ENCODE measurements around the gene GCNA.

GCNA gene, protein sequence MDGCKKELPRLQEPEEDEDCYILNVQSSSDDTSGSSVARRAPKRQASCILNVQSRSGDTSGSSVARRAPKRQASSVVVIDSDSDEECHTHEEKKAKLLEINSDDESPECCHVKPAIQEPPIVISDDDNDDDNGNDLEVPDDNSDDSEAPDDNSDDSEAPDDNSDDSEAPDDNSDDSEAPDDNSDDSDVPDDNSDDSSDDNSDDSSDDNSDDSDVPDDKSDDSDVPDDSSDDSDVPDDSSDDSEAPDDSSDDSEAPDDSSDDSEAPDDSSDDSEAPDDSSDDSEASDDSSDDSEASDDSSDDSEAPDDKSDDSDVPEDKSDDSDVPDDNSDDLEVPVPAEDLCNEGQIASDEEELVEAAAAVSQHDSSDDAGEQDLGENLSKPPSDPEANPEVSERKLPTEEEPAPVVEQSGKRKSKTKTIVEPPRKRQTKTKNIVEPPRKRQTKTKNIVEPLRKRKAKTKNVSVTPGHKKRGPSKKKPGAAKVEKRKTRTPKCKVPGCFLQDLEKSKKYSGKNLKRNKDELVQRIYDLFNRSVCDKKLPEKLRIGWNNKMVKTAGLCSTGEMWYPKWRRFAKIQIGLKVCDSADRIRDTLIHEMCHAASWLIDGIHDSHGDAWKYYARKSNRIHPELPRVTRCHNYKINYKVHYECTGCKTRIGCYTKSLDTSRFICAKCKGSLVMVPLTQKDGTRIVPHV

DNA sequence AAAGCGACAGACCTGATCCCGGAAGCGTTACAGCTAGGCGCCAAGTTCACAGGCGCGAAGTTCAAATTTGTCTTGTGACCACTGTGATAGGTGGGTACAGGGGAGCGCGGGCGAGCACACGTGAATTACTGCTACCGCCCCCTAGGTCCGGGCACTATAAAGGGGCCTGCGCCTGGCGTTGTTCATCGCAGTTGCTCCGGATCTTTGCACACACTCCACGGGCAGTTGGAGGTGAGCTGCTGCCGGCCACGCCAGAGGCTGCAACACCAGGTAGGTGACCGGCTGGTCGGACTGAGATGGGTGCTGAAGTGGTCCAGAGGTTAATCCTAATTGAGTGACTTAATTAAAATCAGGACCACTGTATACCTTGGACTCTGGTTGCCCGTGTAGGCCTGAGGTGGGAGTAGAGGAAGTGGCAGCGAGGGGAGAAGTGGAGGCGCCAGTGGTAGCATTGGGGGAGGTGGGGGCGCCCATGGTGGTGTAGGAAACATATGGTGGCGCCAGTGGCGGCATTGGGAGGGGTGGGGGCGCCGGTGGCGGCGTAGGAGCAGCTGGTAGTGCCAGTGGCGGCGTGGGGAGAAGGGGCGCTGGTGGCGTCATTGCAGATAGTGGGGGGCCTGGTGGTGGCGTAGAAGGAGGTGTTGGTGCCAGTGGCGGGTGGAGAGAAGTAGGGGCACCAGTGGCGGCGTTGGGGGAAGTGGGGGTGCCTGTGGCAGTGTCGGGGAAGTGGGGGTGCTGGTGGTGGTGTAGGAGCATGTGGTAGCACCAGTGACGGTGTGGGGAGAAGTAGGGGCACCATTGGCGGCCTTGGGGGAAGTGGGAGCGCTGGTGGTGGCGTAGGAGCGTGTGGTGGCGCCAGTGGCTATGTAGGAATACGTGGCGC is at the start of gene GCNA:
TSS of gene GCNA (plus strand) at position 185 of the 883 bp plus-strand sequence. CDS start 2,385 bp downstream, outside the sequence.
- no peak for DNase-seq

DNA sequence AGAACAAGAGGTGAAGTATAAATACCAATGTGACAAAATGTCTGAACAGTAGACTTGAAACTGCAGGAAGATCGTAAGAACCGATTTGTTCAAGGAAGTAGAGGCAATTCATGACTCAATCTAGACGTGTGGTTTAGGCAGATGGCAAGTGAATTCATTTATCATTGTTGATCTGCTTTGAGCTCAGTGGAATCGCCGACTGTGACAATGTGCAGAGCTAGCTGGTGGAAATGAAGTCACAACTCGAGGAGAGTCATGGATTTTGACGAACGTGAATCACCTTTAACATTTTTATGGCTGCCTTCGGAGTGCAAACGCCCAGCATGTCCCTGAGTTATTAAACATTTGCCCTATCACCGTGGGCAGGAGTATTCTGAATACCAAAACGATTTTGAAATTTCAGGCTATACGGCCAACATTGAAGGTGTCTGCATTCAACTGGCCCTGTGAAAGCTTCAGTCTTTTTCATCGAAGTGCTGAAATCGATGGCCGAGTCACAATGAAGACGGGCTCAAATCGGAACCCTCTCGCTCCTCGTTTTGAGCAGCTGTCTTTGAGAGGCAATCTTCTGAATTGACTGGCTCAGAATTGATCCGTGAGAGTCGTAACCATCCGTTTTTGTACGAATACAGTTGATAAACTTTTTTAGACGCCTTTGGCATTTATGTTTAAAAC is 46.0 kb upstream of the GCNA start:
- no peak for DNase-seq

GRCh38 chrX:71532753-71533425 is 45.3 kb upstream of the GCNA start, which contains the start of gene OGT:
OGT (plus strand) TSS chrX:71533104; CDS start chrX:71533300, 196 bp downstream.
- DNase-seq = peak; percentile 82 to 88

DNA sequence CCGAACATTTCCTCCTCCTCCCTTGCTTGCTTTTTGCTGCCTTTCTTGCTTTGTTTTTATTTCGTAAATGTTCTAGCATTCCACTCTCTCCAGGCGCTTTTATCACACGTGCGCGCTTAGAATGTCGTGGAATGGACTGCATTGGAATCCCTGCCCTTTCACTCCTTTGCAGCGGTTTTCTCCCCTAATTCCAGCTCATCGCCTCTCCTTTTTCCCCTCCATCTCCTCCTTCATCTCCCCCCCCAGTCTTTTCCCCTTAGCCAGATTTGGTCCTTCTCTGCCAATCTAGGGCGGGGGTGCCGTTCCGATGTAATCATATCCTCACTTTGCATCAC is 44.8 kb upstream of the GCNA start:
- DNase-seq = no peak

DNA sequence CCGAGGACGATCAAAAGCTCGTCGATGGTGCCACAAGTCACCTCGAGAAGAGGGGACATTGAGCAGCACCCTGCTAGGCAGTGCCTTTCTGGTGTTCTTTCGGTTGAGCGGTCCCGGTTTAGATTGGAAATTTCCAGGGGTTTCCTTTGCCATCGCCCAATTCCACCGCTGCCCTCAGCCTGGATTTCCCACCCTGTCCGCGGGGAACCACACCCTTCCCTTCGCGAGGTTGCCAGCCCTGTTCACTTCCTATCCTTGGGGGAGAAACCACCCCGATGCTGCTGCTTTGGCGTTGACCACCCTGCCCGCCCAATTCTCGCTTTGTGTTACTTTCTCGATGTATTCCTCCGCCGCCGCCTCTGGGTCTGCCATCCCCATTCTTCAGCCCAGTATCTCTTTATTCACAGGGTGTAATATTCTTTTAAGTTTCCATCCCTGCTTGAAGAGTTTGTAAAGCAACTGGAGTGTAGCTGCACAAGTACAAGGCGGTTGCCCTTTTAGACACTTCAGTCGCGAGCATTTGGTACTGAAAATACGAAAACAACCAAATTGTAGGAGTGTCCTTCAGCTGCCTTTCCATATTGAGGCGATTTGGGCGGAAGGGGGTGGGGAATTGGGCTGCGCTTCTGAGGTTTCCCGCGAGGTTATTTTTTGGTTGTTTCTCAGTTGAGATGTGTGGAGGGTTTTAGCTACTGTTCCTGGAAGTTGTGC is 44.2 kb upstream of the GCNA start:
- DNase-seq = peak; percentile 37 to 41

DNA sequence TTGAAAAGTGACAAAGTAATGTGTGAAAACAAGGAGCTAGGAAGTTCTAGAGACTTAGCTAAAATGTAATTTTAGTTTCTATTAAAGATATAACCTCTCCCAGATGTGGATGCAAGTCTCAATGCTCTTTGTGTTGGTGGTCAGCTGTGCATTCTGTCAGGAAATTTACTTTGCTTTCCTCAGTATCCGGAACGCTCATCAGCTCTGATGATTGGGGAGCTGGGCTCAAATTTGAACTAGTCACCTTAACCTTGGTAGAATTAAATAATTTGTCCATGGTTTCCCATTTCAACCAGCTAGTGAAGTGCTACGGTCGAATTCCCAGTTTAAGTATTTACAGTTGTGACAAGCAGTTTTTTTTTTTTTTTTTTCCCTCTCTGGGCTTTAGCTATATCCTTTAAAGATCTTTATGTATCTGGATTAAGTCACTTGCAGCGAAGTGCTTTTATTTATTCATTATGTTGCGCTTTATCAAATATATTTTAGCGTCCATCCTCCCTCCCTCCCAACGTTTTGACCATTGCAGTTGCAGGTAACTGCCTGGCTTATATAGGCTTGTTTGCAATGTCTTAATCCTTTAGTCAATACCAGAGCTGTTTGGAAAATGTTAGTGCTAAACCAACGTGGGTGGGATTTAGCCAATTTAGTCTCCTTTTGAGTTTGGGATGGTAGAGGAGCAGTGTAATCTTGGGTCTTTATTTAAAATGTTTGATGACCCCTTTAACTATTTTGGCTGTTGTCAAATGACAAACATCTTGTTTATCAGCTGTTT is 43.3 kb upstream of the GCNA start:
- no peak for DNase-seq

DNA sequence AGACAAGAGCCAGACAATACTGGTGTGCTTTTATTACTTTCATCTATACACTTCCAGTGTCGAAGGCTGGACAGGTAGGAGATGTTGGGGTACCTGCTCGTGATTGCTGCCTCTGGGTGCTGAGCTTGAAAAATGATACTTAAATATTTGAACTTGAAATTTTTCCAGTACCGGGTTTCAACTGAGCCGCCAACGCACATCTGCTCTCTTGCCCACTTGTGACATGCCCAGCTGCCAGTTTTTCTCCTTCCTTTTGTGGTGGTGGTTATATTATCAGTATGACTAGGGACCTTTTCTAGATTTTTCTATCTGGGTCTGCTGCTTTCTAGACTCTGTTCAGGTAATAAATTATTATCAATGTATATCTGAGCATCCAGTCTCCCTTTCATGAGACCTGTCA is 42.0 kb upstream of the GCNA start:
- DNase-seq = no peak

- no peak for DNase-seq
Observed at GRCh38 chrX:71537743-71538142, 40.5 kb upstream of the GCNA start.

DNA sequence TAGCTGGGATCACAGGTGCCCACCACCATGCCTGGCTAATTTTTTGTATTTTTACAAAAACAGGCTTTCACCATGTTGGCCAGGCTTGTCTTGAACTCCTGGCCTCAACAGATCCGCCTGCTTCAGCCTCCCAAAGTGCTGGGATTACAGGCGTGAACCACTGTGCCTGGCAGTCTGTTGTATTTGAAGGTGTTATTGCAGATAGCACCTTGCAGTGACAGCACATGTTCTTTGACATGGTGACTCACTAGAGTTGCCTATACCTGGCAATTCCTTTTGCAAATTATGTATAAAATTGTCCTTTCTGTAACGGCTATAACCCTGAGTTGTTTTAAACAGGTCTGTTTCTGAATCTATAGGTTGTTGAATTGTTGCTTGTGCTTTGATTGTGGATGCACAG is 37.4 kb upstream of the GCNA start:
- no peak for DNase-seq

DNA sequence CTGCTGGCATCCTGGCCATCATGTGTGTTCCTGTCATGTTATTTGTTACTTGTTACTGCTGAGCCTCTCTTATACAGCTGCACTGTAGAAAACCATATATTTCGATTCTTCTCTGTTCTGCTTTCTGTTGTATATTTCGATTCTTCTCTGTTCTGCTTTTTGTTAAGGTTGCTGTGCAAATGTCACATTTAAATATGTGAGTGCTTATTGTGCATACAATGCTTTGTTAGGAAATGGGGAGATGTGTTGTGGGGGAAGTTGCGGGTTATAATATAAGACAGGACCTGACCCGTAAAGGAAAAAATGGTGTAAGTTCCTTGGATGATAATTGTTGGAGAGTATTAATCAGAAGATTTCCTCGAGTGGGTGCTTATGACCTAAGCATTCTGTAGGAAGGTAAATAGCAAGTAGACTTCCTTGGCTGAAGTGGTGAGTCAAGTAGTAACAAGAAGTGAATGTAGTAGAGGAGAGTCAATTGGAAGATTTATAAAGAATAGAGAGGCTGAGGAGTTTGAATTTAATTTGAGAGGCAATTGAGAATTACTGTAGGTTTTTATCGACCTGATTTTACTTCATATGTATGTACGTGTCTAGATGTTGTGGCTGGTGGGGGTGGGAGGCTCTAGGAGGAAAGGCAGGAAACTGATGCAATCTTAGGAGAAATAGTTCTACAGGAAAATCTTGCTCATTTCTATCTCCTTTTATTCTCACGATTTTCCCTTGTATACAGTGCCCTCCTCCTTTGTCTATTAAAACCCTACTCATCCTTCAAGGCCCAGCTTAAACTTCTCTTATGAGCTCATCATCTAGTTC is 36.8 kb upstream of the GCNA start:
- DNase-seq = no peak

DNA sequence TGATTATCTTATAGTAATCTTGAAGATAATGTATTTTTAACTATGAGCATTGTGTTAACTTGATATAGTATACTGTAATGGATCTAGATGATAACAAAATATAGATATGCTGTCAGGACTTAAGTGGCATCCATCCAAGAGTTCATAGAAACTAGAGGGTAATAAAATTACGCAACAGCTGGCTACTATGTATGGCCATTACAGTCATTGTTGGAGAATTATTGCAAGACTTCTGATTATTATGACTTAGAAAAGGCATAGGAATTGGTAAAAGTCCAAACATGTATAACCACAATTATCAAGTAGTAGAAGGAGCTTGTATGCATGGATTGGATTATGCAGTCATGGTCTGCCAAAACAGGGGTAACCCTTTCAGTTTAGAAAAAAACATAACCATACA is 35.8 kb upstream of the GCNA start:
- DNase-seq = no peak

GRCh38 chrX:71542825-71543224 is 35.4 kb upstream of the GCNA start:
- no peak for DNase-seq

GRCh38 chrX:71543316-71543715 is 34.9 kb upstream of the GCNA start:
- DNase-seq = no peak

DNA sequence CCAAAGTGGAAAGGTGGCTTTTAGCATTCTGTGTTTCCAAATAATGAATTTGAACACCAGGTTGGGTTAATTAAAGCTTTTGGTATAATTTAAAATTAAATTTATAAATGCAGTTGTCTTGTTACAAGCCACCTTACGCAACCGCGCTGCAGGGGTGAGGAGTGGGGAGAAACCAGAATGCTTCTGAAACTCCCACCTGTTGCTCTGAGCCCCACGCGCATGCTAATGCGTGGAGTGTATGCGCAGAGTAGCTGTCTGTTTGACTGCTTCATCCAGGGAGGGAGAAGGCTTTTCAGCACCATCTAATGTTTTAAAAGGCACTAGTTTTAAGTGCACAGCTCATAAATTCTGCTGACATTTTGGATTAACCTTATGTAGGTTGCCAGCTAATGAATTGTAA is 32.9 kb upstream of the GCNA start:
- no peak for DNase-seq

GRCh38 chrX:71546879-71547278 is 31.4 kb upstream of the GCNA start:
- DNase-seq = no peak

- no peak for DNase-seq
Observed at GRCh38 chrX:71547339-71547738, 30.9 kb upstream of the GCNA start.

GRCh38 chrX:71549986-71550385 is 28.3 kb upstream of the GCNA start:
- DNase-seq = no peak

- no peak for DNase-seq
Observed at GRCh38 chrX:71550578-71550977, 27.7 kb upstream of the GCNA start.

DNA sequence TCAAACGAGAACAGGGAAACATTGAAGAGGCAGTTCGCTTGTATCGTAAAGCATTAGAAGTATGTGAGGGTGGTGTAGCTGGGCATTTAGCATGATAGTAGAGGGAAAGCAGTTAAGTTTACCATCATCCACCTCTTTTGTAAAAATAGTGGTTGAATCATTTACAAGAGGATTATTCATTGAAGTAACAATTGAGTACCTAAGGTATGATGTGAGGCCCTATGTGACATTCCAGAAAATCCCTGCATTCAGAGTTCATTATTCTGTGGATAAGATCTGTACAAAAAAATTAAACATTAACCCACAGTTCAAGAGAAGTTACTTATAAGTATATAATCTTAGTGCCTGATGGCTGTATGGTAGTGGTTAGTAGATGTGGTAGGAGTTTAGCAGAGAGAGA is 22.2 kb upstream of the GCNA start:
- DNase-seq = no peak

DNA sequence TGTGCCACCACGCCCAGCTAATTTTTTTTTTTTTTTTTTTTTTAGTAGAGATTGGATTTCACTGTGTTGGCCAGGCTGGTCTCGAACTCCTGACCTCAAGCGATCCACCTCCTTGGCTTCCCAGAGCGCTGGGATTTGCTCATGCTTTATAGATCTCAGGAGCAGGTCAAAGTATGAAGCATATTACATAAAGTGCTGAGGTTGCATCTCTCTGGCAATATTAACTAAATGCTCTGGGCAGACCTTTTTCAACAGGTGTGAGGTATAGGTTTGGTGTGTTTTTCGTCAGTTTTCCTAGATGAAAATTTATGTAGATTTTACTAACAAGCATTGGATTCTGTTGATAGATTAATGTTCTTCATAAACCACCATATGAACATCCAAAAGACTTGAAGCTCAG is 19.3 kb upstream of the GCNA start:
- no peak for DNase-seq

Measured in hippocampal formation (tissue), 2 donors.